ENCODE measurements around the gene HOXC5. TPM values are rescaled to one million over a fixed set of nuclear protein-coding genes. Genes with fewer than 3 reads are reported as not detected.
A peak's percentile ranks its signal among the peaks of the same experiment; 100 is the strongest.

The HOXC5 gene
- total RNA-seq, 1 donor from 2014 or later: not detected

DNA sequence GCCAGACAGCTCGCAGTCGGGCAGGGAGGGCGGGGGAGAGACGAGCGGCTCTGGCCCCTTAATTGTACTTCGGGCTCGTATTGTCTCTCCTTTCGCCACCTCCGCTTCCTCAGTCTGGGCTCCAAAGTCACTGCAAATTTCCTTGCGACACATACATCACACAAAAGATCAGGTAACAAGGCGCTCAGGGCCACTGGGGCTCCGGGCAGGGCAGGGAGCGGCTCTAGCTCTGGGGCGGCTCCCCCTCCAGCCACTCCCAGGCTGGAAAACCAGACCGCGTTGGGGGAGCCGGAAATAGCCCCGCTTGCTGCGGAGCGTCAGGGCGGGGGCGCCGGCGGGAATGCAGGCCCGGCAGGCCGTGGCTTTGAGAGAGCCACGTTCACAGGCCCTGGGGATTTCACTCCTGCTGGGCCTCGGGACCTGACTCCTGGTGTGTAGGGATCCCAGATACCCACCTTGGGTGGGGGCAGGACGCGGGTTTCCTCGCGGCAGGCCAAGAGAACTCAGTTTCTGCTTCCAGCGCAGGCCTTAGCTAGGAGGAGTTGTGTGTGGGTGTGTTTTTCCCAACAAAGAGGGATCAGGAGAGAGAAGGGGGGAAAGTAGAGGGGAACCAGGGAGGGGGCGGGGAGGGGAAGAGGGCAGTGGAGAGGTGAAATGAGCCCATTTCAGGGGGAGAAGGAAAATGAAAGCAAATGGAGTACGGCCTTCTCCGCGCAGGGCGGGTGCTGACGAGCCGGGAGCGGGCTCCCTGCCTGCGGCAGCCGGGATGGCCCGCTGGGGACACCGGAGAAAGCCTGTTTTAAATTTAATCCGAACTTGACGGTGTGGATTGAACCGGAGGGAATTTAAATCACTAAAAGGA lies 37.2 kb upstream of the HOXC5 start:
- ATAC-seq (peak; percentile 69), DNase-seq (ENCODE audit: low spot score) (no peak)

- ATAC-seq (peak; percentile 9), DNase-seq (ENCODE audit: low spot score) (no peak)
Measured at GRCh38 chr12:53996240-53997203, 36.3 kb upstream of the HOXC5 start.

- ATAC-seq (no peak), DNase-seq (ENCODE audit: low spot score) (no peak)
Measured at GRCh38 chr12:53997204-53998109, 35.4 kb upstream of the HOXC5 start.

DNA sequence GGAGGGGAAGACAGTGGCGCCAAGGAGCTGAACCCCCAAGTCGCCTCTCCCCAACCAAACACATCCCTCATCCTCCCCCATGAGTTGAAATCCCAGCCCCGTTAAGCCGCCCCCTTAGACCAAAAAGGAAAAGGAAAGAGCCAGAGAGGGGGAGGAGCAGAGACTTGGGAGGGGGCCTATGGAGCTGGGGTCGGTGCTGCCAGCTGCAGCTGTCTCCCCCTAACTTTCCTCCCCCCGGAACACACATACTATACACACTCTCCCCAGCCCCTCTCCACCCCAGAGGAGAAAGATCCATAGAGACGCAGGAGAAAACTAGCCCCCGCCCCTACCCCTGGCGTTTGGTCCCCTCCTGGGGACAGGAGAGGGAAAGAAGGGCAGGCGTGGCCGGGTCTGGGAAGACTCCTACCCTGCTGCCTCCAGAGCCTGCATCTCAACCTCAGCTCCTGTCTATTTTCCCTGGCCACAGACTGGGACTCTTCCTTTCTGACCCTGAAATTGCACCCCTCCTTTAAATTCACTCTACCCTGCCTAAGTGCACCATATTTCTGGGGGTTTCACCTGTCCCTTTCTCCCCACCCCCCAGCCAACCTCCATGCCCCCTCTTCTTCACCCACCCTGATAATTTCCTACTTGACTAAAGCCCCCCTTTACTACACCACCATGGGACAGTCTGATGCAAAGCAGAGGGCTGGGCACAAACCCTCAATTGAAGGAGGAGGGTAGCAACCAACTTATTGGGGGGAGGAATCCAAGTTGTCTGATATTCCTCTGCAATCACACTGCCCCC lies 34.5 kb upstream of the HOXC5 start:
- DNase-seq (ENCODE audit: low spot score): no peak
- ATAC-seq: no peak

DNA sequence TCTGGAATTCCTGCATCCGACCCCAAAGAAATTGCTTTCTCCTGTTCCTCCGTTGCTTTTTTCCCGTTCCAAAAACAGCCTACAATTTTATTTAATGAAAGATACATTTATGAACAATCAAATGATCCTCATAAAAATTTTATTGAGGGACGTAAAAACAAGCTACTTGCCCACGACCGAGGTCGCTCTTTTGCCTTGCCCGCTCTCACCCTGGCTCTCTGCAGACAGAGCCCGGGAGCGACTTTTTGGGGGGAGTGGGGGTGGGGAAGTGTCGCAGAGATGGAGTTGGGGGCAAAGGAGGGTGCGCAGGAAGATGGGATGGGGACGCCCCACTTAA lies 34.0 kb upstream of the HOXC5 start:
- DNase-seq (ENCODE audit: low spot score) (no peak), ATAC-seq (no peak)

GRCh38 chr12:53999559-54000115 lies 33.2 kb upstream of the HOXC5 start:
- no peak for DNase-seq (ENCODE audit: low spot score)
- no peak for ATAC-seq

DNA sequence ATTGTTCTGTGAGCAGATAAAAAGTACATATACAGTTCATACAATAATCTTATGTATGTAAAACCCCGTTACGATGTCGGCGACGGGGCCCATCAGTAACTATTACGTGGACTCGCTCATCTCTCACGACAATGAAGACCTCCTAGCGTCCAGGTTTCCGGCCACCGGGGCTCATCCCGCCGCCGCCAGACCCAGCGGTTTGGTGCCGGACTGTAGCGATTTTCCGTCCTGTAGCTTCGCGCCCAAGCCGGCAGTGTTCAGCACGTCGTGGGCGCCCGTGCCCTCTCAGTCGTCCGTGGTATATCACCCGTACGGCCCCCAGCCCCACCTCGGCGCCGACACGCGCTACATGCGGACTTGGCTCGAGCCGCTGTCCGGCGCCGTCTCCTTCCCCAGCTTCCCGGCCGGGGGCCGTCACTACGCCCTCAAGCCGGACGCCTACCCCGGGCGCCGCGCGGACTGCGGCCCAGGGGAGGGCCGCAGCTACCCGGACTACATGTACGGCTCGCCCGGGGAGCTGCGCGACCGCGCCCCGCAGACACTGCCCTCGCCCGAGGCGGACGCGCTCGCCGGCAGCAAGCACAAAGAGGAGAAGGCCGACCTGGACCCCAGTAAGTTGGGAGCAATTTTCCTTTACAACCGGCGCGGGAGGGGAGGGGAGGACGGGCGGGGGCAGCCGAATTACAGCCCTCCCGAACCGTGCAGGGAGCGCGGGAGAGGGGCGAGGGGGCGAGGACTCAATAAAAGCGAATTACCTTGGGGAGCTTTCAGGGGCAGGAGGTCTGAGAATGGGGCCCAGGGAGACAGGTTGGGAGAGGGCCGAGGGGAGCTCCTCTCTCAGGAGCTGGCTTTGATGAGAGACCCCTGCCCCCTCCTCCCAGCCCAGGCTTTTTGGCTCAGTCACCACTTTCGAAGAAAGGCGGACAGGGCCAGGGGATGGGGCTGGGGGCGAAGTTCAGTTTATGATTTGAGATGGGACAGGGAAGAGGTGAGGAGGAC lies 32.4 kb upstream of the HOXC5 start, which contains the start of gene HOXC9:
HOXC9 (plus strand) TSS at position 46 of the 999 bp plus-strand sequence; CDS start at position 74, 28 bp downstream.
- ATAC-seq (no peak), DNase-seq (ENCODE audit: low spot score) (no peak)

- ATAC-seq (no peak), DNase-seq (ENCODE audit: low spot score) (no peak)
Measured at GRCh38 chr12:54001283-54002187, 31.3 kb upstream of the HOXC5 start.

GRCh38 chr12:54002278-54002914 lies 30.5 kb upstream of the HOXC5 start:
- DNase-seq (ENCODE audit: low spot score): no peak

GRCh38 chr12:54002915-54003389 lies 29.9 kb upstream of the HOXC5 start:
- ATAC-seq: no peak
- DNase-seq (ENCODE audit: low spot score): no peak

More at GRCh38 chr12:54002278-54002914, 30.5 kb upstream of the HOXC5 start:
- ATAC-seq: no peak

GRCh38 chr12:54003625-54004024 lies 29.2 kb upstream of the HOXC5 start:
- ATAC-seq (no peak), DNase-seq (ENCODE audit: low spot score) (no peak)

DNA sequence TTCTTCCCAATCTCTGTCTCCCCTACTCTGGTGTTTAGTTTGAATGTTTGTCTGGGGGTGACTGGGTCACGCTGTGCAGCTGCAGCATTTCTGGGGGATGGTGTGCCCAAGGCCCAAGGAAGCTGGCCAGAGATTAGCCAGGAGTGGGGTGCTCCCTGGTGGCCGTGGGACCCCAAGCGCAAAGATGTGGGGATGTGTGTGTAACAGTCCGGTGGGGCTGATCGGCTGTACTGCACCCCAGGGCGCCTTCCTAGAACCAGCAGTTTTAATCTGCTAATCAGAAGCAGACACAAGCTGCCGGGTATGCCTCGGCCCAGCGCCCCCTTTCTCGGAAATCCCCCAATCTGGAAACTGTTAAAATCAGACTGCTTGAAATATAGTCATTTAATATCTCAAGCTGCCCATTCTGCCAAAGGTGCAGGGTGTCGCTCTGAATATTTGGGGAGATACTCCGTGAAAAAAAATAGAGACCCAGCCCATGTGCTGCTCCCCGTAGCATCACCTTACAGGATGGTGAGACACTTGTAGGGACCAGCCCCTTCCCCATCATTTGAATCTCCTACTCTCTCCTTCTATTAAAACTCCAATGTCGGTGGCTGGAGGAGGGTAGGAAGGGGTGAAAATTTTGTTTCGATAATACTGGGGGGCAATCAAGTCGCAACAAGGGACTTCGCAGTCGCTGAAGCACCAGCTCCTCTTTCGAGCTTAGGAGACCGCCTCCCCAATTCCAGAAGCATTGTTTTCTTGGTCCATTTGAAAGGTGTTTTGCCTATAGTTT lies 28.6 kb upstream of the HOXC5 start:
- ATAC-seq (no peak), DNase-seq (ENCODE audit: low spot score) (no peak)

DNA sequence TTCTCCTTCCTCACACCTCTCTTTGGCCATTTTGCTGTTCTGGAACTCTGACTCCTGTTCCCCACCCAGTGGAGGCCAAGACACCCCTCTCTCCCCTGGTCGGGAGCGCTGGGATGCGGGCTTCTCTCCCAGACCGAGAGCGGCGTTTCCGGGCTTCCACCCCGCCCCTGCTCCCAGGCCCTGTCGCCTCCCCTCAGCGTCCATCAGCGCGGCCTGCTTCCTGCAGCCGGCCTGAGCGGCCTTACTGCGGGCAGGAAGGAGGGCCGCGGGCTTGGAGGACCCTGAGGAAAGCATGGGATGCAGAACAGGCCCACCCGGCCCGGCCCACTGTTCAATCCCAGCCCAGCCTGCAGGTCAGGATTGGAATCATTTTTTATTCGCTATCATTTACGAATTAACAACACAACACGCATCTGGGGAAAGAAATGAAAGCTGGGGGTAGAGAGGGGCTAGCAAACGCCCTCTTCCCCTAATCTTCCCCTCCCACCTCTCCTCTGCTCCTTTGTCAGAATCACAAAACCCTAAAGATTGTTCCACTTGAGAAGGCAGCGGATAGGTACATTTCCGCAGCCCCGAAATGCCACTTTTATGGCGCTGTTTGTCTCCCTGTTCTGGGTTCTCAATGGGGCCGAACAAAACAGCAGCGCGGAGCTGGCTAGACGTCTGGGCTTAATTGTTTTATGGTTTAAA lies 27.9 kb upstream of the HOXC5 start:
- ATAC-seq: no peak
- DNase-seq (ENCODE audit: low spot score): no peak

DNA sequence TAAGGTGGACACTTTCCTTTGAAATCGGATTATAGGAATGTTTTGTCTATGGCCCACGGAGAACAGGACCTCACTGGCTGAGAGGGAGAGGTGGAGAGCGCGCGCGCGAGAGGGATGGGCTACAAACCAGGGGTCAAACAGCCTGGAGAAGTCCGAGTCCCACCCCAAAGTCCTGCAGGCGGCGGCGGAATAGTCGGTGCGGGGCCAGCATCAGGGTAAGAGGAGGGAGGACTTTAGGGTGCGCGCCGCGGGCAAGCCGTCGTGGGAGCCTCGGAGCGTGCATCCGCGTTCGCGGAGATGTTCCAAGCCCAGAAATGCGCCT lies 27.4 kb upstream of the HOXC5 start:
- DNase-seq (ENCODE audit: low spot score): no peak
- ATAC-seq: no peak

DNA sequence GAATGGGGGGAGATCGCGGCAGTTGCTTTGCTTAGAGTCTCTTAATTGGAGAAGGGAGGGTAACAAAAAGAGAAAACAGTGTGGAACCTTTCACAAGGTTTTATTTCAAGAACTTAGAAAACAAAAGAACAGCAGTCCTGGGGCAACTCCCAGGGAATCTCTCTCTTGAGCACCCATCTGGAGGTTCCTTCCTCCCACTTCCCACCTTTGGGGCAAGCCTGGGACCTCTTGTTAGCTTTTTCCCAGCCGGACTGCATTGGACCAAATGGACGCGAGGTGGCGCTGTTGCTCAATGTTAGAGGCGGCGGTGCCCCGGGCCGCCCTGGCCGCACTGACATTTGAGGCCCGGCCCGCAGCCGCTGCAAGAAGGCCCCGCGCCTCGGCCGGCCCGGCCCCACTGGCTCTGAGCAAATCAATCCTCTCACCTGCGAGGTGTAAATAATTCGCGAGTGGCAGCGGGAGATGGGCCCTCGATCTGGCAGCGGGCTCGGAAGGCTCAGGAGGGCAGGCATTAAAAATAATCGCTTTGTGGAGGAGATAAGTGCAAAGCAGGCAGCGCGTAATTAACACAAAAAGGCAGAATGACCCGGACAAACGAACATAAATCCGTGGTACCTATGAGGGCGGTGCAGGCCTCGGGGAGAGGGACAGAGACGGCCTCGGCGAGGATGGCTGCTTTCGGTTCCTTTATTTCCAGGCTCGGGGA lies 26.8 kb upstream of the HOXC5 start:
- ATAC-seq: peak; percentile 97
- DNase-seq (ENCODE audit: low spot score): peak; percentile 88

All from left lobe of liver (tissue), 2 donors.